ENCODE measurements around the gene ADGRA1.

GRCh38 chr10:133056001-133056400, 31.7 kb upstream of the ADGRA1 start:
- TF ChIP-seq, protein P1, sequence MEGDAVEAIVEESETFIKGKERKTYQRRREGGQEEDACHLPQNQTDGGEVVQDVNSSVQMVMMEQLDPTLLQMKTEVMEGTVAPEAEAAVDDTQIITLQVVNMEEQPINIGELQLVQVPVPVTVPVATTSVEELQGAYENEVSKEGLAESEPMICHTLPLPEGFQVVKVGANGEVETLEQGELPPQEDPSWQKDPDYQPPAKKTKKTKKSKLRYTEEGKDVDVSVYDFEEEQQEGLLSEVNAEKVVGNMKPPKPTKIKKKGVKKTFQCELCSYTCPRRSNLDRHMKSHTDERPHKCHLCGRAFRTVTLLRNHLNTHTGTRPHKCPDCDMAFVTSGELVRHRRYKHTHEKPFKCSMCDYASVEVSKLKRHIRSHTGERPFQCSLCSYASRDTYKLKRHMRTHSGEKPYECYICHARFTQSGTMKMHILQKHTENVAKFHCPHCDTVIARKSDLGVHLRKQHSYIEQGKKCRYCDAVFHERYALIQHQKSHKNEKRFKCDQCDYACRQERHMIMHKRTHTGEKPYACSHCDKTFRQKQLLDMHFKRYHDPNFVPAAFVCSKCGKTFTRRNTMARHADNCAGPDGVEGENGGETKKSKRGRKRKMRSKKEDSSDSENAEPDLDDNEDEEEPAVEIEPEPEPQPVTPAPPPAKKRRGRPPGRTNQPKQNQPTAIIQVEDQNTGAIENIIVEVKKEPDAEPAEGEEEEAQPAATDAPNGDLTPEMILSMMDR (conservative IDR thresholded peaks at IDR 0.05 in 1 of 2, IDR thresholded peaks at IDR 0.05 in 1 of 2; ENCODE audit: low read depth in 1 of 2, low read length in 2 of 2): no peak
- TF ChIP-seq EZH2 (IDR thresholded peaks at IDR 0.05; ENCODE audit: low read length, missing control alignments): no peak
